ENCODE measurements around the gene RB1. TPM values are rescaled to one million over a fixed set of nuclear protein-coding genes. Genes with fewer than 3 reads are reported as not detected.

Gene RB1
- total RNA-seq, 1 experiment from 2014 or later, result 18.8 TPM

DNA sequence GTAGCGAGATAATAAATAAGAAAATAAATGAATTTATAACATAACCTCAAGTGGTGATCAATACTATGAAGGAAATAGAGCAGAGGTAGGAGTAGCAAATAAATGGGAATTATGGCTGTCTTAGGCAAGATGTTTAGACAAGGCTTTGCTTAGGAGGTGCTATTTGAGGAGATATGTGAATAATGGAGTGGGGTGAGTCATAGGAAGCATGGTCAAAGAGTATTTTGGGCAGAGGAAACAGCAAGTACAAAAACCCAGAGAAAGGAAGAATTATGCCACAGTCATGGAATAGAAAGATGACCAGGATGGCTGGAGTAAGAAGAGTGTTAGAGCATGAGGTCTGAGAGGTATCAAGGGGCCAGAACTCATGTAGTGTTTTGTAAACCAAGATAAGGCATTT lies 142.9 kb downstream of the RB1 start:
- Mint-ChIP-seq H3K9me3 (peaks cover 10% of the 10 kb centered on the region), H3K36me3 (peaks cover 7% of the 10 kb centered on the region; the same call in 1 of the 2 replicates)

DNA sequence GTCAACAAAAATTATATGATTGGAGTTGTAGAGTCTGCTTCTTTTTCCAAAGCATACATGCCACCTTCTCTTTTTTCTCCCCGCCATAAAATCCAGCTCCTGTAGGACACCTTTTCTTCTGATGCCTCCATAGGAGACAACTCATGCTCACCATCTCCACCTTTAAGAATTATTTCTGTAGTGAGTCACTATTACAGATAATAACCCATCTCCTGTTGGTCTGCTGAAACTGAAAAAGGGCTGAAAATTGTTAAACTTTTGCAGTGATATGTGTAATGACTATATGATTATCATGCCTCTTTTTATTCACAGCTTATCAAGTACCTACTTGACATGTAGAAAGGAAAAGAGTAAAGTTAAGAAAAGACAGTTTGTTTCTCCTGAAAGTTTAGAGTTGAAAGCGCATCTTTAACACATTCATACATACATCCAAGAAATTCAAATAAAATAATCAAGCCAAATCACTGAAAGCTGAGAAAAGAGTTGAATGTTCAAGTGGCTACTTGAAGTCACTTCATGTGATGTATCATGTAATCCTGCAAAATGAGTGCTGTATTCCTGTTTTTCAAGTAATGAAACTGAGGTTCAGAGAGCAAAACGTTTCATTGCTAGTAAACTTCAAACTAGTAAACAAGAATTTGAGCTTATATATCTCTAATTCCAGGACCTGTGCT lies 144.9 kb downstream of the RB1 start:
- H3K27ac Mint-ChIP-seq, result no peak overlapping the region
- peaks cover 10% of the 10 kb centered on the region for H3K9me3 Mint-ChIP-seq
- DNase-seq (ENCODE audit: low spot score) (no peak), ATAC-seq (no peak)
- H3K36me3 Mint-ChIP-seq, result peaks cover 7% of the 10 kb centered on the region; the same call in 1 of the 2 replicates
- peaks cover 4% of the 10 kb centered on the region for H3K4me1 Mint-ChIP-seq
- no peaks in the 10 kb centered on the region for H3K27me3 Mint-ChIP-seq (ENCODE audit: low read depth)
- TF ChIP-seq, protein P1, sequence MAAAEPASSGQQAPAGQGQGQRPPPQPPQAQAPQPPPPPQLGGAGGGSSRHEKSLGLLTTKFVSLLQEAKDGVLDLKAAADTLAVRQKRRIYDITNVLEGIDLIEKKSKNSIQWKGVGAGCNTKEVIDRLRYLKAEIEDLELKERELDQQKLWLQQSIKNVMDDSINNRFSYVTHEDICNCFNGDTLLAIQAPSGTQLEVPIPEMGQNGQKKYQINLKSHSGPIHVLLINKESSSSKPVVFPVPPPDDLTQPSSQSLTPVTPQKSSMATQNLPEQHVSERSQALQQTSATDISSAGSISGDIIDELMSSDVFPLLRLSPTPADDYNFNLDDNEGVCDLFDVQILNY (CRISPR knock-in tag; IDR thresholded peaks at IDR 0.05), result no peak
- TF ChIP-seq TEAD4 (CRISPR knock-in tag; IDR thresholded peaks at IDR 0.05), result no peak
- no peak for TF ChIP-seq ZNF138 (CRISPR knock-in tag; conservative IDR thresholded peaks at IDR 0.05)
- no peak for TF ChIP-seq KAT7 (CRISPR knock-in tag; IDR thresholded peaks at IDR 0.05; ENCODE audit: borderline replicate concordance)
- no peak for TF ChIP-seq ZNF671 (CRISPR knock-in tag; IDR thresholded peaks at IDR 0.05)
- TF ChIP-seq, protein P2, sequence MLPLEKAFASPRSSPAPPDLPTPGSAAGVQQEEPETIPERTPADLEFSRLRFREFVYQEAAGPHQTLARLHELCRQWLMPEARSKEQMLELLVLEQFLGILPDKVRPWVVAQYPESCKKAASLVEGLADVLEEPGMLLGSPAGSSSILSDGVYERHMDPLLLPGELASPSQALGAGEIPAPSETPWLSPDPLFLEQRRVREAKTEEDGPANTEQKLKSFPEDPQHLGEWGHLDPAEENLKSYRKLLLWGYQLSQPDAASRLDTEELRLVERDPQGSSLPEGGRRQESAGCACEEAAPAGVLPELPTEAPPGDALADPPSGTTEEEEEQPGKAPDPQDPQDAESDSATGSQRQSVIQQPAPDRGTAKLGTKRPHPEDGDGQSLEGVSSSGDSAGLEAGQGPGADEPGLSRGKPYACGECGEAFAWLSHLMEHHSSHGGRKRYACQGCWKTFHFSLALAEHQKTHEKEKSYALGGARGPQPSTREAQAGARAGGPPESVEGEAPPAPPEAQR (CRISPR knock-in tag; IDR thresholded peaks at IDR 0.05), result no peak
- no peak overlapping the region for H3K4me3 Mint-ChIP-seq
- POLR2A ChIA-PET, result interaction anchor here (0.6 kb wide), 1 partner anchor 72 kb away, joined by 5 read pairs; no protein-coding TSS in a partner anchor
- CTCF ChIA-PET, result no interaction called here

More for the DNA sequence above, 142.9 kb downstream of the RB1 start:
- no peak for ATAC-seq
- Mint-ChIP-seq H3K27me3 (ENCODE audit: low read depth) (no peaks in the 10 kb centered on the region), H3K27ac (no peak overlapping the region), H3K4me1 (no peaks in the 10 kb centered on the region), H3K4me3 (no peak overlapping the region)
- DNase-seq (ENCODE audit: low spot score), result no peak
- ChIA-PET POLR2A (no interaction called here), CTCF (no interaction called here)
- TF ChIP-seq IRF2 (CRISPR knock-in tag; IDR thresholded peaks at IDR 0.05; ENCODE audit: borderline replicate concordance, low read depth) (no peak), NFATC4 (CRISPR knock-in tag; IDR thresholded peaks at IDR 0.05) (no peak), ZNF317 (CRISPR knock-in tag; IDR thresholded peaks at IDR 0.05; ENCODE audit: borderline replicate concordance, low read depth) (no peak), ETV6 (CRISPR knock-in tag; IDR thresholded peaks at IDR 0.05) (no peak), ZBTB21 (CRISPR knock-in tag; IDR thresholded peaks at IDR 0.05; ENCODE audit: borderline replicate concordance) (no peak), CREM (CRISPR knock-in tag; IDR thresholded peaks at IDR 0.05) (no peak), CBFB (CRISPR knock-in tag; IDR thresholded peaks at IDR 0.05; ENCODE audit: low read depth) (no peak), NFE2L1 (CRISPR knock-in tag; IDR thresholded peaks at IDR 0.05) (no peak)
- TF ChIP-seq, protein P3, sequence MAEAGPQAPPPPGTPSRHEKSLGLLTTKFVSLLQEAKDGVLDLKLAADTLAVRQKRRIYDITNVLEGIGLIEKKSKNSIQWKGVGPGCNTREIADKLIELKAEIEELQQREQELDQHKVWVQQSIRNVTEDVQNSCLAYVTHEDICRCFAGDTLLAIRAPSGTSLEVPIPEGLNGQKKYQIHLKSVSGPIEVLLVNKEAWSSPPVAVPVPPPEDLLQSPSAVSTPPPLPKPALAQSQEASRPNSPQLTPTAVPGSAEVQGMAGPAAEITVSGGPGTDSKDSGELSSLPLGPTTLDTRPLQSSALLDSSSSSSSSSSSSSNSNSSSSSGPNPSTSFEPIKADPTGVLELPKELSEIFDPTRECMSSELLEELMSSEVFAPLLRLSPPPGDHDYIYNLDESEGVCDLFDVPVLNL (CRISPR knock-in tag; IDR thresholded peaks at IDR 0.05; ENCODE audit: borderline replicate concordance, low read depth), result no peak
- TF ChIP-seq, protein P4, sequence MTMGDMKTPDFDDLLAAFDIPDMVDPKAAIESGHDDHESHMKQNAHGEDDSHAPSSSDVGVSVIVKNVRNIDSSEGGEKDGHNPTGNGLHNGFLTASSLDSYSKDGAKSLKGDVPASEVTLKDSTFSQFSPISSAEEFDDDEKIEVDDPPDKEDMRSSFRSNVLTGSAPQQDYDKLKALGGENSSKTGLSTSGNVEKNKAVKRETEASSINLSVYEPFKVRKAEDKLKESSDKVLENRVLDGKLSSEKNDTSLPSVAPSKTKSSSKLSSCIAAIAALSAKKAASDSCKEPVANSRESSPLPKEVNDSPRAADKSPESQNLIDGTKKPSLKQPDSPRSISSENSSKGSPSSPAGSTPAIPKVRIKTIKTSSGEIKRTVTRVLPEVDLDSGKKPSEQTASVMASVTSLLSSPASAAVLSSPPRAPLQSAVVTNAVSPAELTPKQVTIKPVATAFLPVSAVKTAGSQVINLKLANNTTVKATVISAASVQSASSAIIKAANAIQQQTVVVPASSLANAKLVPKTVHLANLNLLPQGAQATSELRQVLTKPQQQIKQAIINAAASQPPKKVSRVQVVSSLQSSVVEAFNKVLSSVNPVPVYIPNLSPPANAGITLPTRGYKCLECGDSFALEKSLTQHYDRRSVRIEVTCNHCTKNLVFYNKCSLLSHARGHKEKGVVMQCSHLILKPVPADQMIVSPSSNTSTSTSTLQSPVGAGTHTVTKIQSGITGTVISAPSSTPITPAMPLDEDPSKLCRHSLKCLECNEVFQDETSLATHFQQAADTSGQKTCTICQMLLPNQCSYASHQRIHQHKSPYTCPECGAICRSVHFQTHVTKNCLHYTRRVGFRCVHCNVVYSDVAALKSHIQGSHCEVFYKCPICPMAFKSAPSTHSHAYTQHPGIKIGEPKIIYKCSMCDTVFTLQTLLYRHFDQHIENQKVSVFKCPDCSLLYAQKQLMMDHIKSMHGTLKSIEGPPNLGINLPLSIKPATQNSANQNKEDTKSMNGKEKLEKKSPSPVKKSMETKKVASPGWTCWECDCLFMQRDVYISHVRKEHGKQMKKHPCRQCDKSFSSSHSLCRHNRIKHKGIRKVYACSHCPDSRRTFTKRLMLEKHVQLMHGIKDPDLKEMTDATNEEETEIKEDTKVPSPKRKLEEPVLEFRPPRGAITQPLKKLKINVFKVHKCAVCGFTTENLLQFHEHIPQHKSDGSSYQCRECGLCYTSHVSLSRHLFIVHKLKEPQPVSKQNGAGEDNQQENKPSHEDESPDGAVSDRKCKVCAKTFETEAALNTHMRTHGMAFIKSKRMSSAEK (CRISPR knock-in tag; IDR thresholded peaks at IDR 0.05; ENCODE audit: borderline replicate concordance), result no peak
- TF ChIP-seq, protein P5, sequence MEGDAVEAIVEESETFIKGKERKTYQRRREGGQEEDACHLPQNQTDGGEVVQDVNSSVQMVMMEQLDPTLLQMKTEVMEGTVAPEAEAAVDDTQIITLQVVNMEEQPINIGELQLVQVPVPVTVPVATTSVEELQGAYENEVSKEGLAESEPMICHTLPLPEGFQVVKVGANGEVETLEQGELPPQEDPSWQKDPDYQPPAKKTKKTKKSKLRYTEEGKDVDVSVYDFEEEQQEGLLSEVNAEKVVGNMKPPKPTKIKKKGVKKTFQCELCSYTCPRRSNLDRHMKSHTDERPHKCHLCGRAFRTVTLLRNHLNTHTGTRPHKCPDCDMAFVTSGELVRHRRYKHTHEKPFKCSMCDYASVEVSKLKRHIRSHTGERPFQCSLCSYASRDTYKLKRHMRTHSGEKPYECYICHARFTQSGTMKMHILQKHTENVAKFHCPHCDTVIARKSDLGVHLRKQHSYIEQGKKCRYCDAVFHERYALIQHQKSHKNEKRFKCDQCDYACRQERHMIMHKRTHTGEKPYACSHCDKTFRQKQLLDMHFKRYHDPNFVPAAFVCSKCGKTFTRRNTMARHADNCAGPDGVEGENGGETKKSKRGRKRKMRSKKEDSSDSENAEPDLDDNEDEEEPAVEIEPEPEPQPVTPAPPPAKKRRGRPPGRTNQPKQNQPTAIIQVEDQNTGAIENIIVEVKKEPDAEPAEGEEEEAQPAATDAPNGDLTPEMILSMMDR (IDR thresholded peaks at IDR 0.05), result no peak
